Hepatocyte (in vitro differentiated cells): ENCODE measurements around the gene MSH3.

ENCODE experiments used
- CTCF ChIP-seq: fragments of 200-600 bp; sonication (generic); IDR thresholded peaks from 2 replicates; pipeline ENCODE4 v1.5.1; 2016; ENCODE audit warnings: antibody characterized with exemption, mild to moderate bottlenecking; ENCODE audit not compliant: poor library complexity
- EZH2 ChIP-seq: fragments of 200-600 bp; sonication (generic); IDR thresholded peaks from 2 replicates; pipeline ENCODE4 v1.6.1; 2016; ENCODE audit warnings: antibody characterized with exemption, mild to moderate bottlenecking, borderline replicate concordance
- EZH2phosphoT487 ChIP-seq: fragments of 200-600 bp; sonication (generic); IDR thresholded peaks from one replicate; pipeline ENCODE4 v1.6.1; 2018; ENCODE audit warnings: antibody characterized with exemption, mild to moderate bottlenecking, low read depth, moderate library complexity; ENCODE audit not compliant: unreplicated experiment, severe bottlenecking

- TF ChIP-seq CTCF, result no peak
- no peak for TF ChIP-seq EZH2
- TF ChIP-seq EZH2phosphoT487, result no peak
Measured at GRCh38 chr5:80711216-80711615, 56.8 kb downstream of the MSH3 start.
